Breast epithelium (tissue), 4 donors: ENCODE measurements around the gene HMCN2. TPM values are rescaled to one million over a fixed set of nuclear protein-coding genes. Genes with fewer than 3 reads are reported as not detected.

Experiments used
- DNase-seq, 2 donors: peaks; one replicate each; pipeline ENCODE4 v3.0.0-alpha.2; 2019; ENCODE audit warnings: low spot score in 2 of 2
- H3K27ac ChIP-seq, 2 donors: fragments of 200-600 bp; sonication (generic) in 1 of 2; one replicate each; pipeline ENCODE4 v1.5.1; 2016 to 2019; ENCODE audit warnings: mild to moderate bottlenecking in 1 of 2
- H3K27me3 ChIP-seq, 2 donors: fragments of 200-600 bp; sonication (generic) in 1 of 2; one replicate each; pipeline versions ENCODE4 v1.5.1 to v1.6.0; 2017 to 2019; ENCODE audit warnings: control low read depth in 1 of 2, mild to moderate bottlenecking in 1 of 2
- H3K36me3 ChIP-seq: fragments of 200-600 bp; one replicate; pipeline ENCODE4 v1.5.1; 2019
- H3K4me1 ChIP-seq, 2 donors: fragments of 200-600 bp; sonication (generic); one replicate each; pipeline ENCODE4 v1.5.1; 2016 to 2019; ENCODE audit warnings: control low read depth in 1 of 2
- H3K4me3 ChIP-seq, 3 donors: fragments of 200-600 bp; sonication (generic); 1 replicate in 2 of 3; 2 replicates in 1 of 3; pipeline ENCODE4 v1.5.1; 2016 to 2019; ENCODE audit warnings: mild to moderate bottlenecking in 3 of 3, moderate library complexity in 2 of 3
- H3K9me3 ChIP-seq, 2 donors: fragments of 200-600 bp; sonication (generic) in 1 of 2; one replicate each; pipeline ENCODE4 v1.5.1; 2016 to 2019; ENCODE audit warnings: control low read depth in 1 of 2
- CTCF ChIP-seq, 3 donors: fragments of 450-650 bp; IDR thresholded peaks; one replicate each; pipeline ENCODE4 v1.5.1; 2016 to 2017; ENCODE audit warnings: antibody characterized with exemption in 3 of 3, mild to moderate bottlenecking in 3 of 3, moderate library complexity in 3 of 3
- POLR2A ChIP-seq: fragments of 450-650 bp; IDR thresholded peaks from one replicate; pipeline ENCODE4 v1.6.1; 2016; ENCODE audit warnings: antibody characterized with exemption, mild to moderate bottlenecking, moderate library complexity
- POLR2AphosphoS5 ChIP-seq, 3 donors: sonication (generic); formaldehyde crosslinking; IDR thresholded peaks; one replicate each; pipeline ENCODE4 v1.6.1; 2017; ENCODE audit warnings: antibody characterized with exemption in 3 of 3
- intact Hi-C: fragments of 100-400 bp; cut with DNase I; formaldehyde crosslinking; loops from one replicate; pipeline ENCODE4 v1.15.1; 2023; ENCODE audit warnings: low total_unique reads
- total RNA-seq, 3 donors: library from RNA; depleted of rRNA; stranded (reverse); fragments of >200 nt; gene quantifications; one replicate each; pipeline ENCODE4 v1.1.0, GENCODE V29; 2016

HMCN2 gene
- total RNA-seq, 3 donors from 2014 or later, result 0.29 to 3.8 (median 0.98) TPM

GRCh38 chr9:130266236-130267098 lies 907 bp downstream of the HMCN2 start:
- TF ChIP-seq CTCF (IDR thresholded peaks at IDR 0.05) (no peak), POLR2A (no peak), POLR2AphosphoS5 (IDR thresholded peaks at IDR 0.05) (no peak)
- no peaks in the 10 kb centered on the region for H3K9me3 ChIP-seq
- intact Hi-C loops, result no loop called here
- H3K4me1 ChIP-seq, result peaks cover 0 to 9% of the 10 kb centered on the region in 2 donors
- no peaks in the 10 kb centered on the region for H3K36me3 ChIP-seq
- peak in 1 of 2 donors; percentile 36 for DNase-seq
- peaks cover 0 to 37% of the 10 kb centered on the region in 2 donors for H3K27me3 ChIP-seq
- H3K27ac ChIP-seq, result no peak overlapping the region
- H3K4me3 ChIP-seq, result peak overlapping the region; percentile 18 to 59 (median 56)

GRCh38 chr9:130267930-130268329 lies 2.4 kb downstream of the HMCN2 start:
- Histone ChIP-seq H3K27ac (peak overlapping the region in 1 of 2 donors; percentile 7), H3K36me3 (no peaks in the 10 kb centered on the region), H3K27me3 (peaks cover 0 to 37% of the 10 kb centered on the region in 2 donors), H3K9me3 (no peaks in the 10 kb centered on the region), H3K4me1 (peaks cover 0 to 9% of the 10 kb centered on the region in 2 donors), H3K4me3 (peak overlapping the region in 1 of 3 donors; percentile 7)
- intact Hi-C loops, result no loop called here
- TF ChIP-seq CTCF (IDR thresholded peaks at IDR 0.05), result no peak
- no peak for TF ChIP-seq POLR2A
- TF ChIP-seq POLR2AphosphoS5 (IDR thresholded peaks at IDR 0.05), result no peak
- no peak for DNase-seq

- no peaks in the 10 kb centered on the region for H3K36me3 ChIP-seq
- intact Hi-C loops, result no loop called here
- H3K27me3 ChIP-seq, result peaks cover 0 to 37% of the 10 kb centered on the region in 2 donors
- no peak for TF ChIP-seq CTCF (IDR thresholded peaks at IDR 0.05)
- H3K4me1 ChIP-seq, result peaks cover 0 to 9% of the 10 kb centered on the region in 2 donors
- H3K9me3 ChIP-seq, result no peaks in the 10 kb centered on the region
- peak overlapping the region in 1 of 2 donors; percentile 7 for H3K27ac ChIP-seq
- DNase-seq, result no peak
- H3K4me3 ChIP-seq, result peak overlapping the region in 1 of 3 donors; percentile 7
Measured at GRCh38 chr9:130268521-130269211, 3.1 kb downstream of the HMCN2 start.

GRCh38 chr9:130271473-130271872 lies 5.9 kb downstream of the HMCN2 start:
- H3K4me1 ChIP-seq, result no peaks in the 10 kb centered on the region
- no peaks in the 10 kb centered on the region for H3K9me3 ChIP-seq
- intact Hi-C loops, result no loop called here
- no peak overlapping the region for H3K4me3 ChIP-seq
- TF ChIP-seq POLR2A, result no peak
- no peak for TF ChIP-seq CTCF (IDR thresholded peaks at IDR 0.05)
- no peak for TF ChIP-seq POLR2AphosphoS5 (IDR thresholded peaks at IDR 0.05)
- H3K27ac ChIP-seq, result no peak overlapping the region
- peaks cover 0 to 10% of the 10 kb centered on the region in 2 donors for H3K27me3 ChIP-seq
- DNase-seq, result no peak
- H3K36me3 ChIP-seq, result no peaks in the 10 kb centered on the region

- DNase-seq, result peak in 1 of 2 donors; percentile 19
- no peaks in the 10 kb centered on the region for H3K27me3 ChIP-seq
- TF ChIP-seq POLR2AphosphoS5 (IDR thresholded peaks at IDR 0.05), result no peak
- TF ChIP-seq CTCF (IDR thresholded peaks at IDR 0.05), result no peak
- no peak for TF ChIP-seq POLR2A
- no peak overlapping the region for H3K27ac ChIP-seq
- no peak overlapping the region for H3K4me3 ChIP-seq
- intact Hi-C loops, result no loop called here
- H3K36me3 ChIP-seq, result no peaks in the 10 kb centered on the region
- no peaks in the 10 kb centered on the region for H3K4me1 ChIP-seq
- H3K9me3 ChIP-seq, result no peaks in the 10 kb centered on the region
Measured at GRCh38 chr9:130275156-130275555, 9.6 kb downstream of the HMCN2 start.
